Bronchial epithelial cell (primary cell): ENCODE measurements around the gene MAPK4. TPM values are rescaled to one million over a fixed set of nuclear protein-coding genes. Genes with fewer than 3 reads are reported as not detected.

Experiments
- DNase-seq: peaks from one replicate; pipeline ENCODE4 v3.0.0-alpha.2; 2010; ENCODE audit warnings: low read depth
- FAIRE-seq: peaks from 2 replicates; lab custom pipeline; 2011; peaks lifted over from hg19 to GRCh38; lab: Jason Lieb, UNC
- H3K27me3 ChIP-seq: 2 replicates; pipeline ENCODE4 v1.5.1; 2011; ENCODE audit warnings: low read length; ENCODE audit not compliant: control insufficient read depth, insufficient read depth
- H3K36me3 ChIP-seq: 2 replicates; pipeline ENCODE4 v1.5.1; 2011; ENCODE audit warnings: low read length; ENCODE audit not compliant: control insufficient read depth, insufficient read depth
- H3K4me3 ChIP-seq: 2 replicates; pipeline ENCODE4 v1.5.1; 2011; ENCODE audit warnings: mild to moderate bottlenecking, low read depth, low read length, control low read depth
- total RNA-seq: library from RNA; depleted of rRNA; stranded (reverse); fragments of >200 nt; gene quantifications from 2 replicates; pipeline ENCODE4 v1.2.1, GENCODE V29; 2014
- TF ChIP-seq, protein P1 (sequence below): IDR thresholded peaks from 2 replicates; pipeline ENCODE4 v1.5.1; 2011; ENCODE audit warnings: mild to moderate bottlenecking, moderate library complexity, low read length, control low read depth, inconsistent platforms; ENCODE audit not compliant: insufficient read depth, severe bottlenecking

The MAPK4 gene
- total RNA-seq, 1 donor from 2014 or later, result not detected

DNA sequence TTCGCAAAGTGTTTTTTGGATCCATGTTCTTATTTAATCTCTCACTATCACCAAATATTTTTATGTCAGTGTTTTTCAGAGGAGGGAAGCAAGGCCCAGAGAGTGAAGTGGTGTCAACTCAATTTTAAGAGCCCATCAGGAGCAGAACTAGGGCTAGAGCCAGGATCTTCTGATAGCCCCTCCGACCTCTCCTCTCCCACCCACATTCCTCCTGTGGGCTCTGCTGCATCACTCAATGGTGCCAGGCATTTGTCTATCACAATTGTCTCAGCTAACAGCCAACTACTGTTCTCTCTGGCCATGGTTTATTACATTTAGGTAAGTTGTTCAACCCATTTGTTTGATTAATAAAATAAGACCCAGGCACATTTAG lies 68.6 kb downstream of the MAPK4 start:
- Histone ChIP-seq H3K27me3 (no peaks in the 10 kb centered on the region), H3K36me3 (no peaks in the 10 kb centered on the region), H3K4me3 (no peak overlapping the region)
- no peak for DNase-seq
- TF ChIP-seq, protein P1, sequence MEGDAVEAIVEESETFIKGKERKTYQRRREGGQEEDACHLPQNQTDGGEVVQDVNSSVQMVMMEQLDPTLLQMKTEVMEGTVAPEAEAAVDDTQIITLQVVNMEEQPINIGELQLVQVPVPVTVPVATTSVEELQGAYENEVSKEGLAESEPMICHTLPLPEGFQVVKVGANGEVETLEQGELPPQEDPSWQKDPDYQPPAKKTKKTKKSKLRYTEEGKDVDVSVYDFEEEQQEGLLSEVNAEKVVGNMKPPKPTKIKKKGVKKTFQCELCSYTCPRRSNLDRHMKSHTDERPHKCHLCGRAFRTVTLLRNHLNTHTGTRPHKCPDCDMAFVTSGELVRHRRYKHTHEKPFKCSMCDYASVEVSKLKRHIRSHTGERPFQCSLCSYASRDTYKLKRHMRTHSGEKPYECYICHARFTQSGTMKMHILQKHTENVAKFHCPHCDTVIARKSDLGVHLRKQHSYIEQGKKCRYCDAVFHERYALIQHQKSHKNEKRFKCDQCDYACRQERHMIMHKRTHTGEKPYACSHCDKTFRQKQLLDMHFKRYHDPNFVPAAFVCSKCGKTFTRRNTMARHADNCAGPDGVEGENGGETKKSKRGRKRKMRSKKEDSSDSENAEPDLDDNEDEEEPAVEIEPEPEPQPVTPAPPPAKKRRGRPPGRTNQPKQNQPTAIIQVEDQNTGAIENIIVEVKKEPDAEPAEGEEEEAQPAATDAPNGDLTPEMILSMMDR, result no peak
- FAIRE-seq, result no peak

DNA sequence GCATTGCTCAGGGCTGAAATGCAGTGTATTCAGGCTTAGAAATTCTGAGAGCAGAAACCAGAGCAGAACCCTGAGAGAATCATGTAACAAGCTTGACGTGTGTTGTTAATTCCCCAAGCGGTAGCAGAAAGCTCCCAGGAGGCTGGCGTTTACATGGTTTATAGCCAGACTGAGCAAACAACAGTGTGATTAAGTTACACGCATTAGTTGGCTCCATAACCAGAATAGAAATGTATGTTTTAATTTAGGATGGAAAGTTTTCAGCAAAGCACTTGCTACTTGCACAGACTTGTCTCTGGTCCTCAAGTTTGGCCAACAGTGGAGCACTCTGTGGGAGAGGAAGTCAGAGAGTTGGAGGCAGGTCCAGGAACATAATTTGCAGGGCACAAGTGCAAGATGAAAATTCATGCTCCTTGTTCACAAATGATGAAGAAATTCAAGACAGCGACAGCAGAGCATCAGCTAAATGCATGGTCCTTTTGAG lies 69.3 kb downstream of the MAPK4 start:
- TF ChIP-seq, protein P1, result no peak

DNA sequence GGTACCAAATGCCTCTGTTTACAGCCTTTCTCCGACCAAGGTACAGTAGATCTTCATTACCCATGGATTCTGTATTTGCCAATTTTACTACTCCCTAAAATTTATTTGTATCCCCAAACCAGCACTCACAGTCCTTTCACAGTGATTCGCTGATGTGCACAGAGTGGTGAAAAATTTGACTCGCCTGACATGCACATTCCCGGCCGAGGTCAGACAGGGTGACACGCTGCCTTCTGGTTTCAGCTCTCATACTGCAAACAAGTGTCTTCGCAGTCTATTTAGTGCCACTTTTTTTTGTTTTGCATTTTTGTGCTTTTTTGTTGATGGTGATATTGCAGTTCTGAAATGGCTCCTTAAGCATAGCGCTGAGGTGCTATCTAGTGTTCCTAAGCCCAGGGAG lies 71.0 kb downstream of the MAPK4 start:
- TF ChIP-seq, protein P1, result no peak
- H3K36me3 ChIP-seq, result no peaks in the 10 kb centered on the region
- no peak overlapping the region for H3K4me3 ChIP-seq
- H3K27me3 ChIP-seq, result no peaks in the 10 kb centered on the region
- DNase-seq (no peak), FAIRE-seq (no peak)

More for the DNA sequence above, 69.3 kb downstream of the MAPK4 start:
- peak; percentile 90 for DNase-seq
- peak; percentile 62 for FAIRE-seq
- Histone ChIP-seq H3K27me3 (no peaks in the 10 kb centered on the region), H3K36me3 (no peaks in the 10 kb centered on the region), H3K4me3 (no peak overlapping the region)

DNA sequence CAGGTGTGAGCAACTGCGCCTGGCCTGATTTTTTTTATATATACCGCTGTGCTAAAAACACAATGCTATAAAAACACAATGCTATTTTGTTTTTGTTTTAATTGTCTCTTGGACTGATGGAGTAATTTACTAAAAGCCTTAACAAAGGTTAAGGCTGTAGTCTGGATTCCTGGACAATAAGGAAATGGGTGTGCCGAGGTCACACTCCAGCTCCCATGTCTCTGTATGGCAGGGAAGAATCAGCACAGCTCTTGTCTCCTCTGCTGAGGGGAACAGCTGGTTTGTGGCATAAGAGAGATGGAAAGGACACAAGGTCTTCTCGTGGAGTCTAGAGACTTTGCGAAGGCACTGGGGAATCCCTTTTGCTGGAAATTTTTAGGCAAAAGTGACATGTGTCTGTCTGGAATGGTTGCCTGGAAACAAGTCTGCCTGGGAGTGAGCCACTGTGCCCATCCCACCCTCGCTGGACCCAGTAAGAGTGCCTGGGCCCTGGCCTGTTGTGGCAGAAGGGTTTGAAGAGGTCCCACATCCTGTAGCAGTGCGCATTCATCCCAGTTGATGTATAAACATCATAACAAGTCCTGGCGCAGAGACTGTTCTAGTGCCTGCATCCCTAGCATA lies 73.1 kb downstream of the MAPK4 start:
- TF ChIP-seq, protein P1, result no peak
- Histone ChIP-seq H3K36me3 (no peaks in the 10 kb centered on the region), H3K27me3 (no peaks in the 10 kb centered on the region), H3K4me3 (no peak overlapping the region)
- DNase-seq (no peak), FAIRE-seq (no peak)

DNA sequence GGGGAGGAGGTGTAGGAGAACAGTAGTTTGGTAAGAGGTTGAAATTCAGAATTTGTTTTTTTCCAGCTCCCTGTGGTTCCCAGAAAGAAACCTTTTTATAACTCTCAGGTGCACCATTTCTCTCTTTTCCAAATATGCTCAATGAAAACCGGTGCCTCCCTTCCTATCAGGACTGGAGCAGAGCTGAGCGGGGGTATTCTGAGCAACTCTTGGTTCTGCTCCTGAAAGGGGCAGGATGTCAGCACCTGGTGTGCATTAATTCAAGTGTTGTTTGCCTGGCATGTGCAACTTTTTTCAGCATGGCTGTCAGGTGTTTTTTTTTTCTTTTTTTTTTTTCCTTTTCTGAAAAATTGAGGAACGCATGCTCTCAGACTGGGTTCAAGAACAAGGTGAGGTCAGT lies 74.1 kb downstream of the MAPK4 start:
- no peak overlapping the region for H3K4me3 ChIP-seq
- TF ChIP-seq, protein P1, result no peak
- no peaks in the 10 kb centered on the region for H3K36me3 ChIP-seq
- no peaks in the 10 kb centered on the region for H3K27me3 ChIP-seq
- FAIRE-seq (no peak), DNase-seq (no peak)

DNA sequence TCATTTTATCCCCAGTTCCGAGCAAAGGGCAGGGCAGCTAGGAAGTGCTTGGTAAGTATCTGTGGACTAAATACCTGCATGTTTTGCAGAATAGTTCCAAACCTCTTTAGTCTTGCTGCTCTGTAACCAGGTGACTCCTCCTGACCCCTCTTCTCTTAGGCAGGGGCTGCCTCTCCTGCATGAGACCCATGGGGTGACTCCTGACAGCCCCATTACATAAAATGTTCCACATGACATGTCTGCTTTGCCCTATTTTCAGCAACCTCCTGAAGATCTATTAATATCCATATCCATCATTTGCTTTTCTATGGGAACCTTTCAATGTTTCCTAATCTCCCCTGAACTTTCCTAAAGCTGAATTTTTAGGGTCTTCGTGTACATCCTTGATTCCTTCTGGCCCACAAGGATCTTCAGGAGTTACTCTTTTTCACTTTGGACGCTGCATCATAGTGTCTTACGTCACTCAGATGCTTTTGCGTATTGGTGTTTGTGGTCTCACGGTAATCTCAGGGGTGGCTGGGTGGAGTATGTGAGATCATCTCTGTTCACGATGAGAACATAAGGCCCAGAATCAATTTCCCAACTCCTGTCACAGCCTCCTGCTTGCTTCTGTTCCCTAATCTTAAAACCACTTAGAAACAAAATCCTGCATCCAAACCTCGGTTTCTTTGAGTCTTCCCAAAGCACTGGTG lies 76.6 kb downstream of the MAPK4 start:
- no peaks in the 10 kb centered on the region for H3K27me3 ChIP-seq
- H3K4me3 ChIP-seq, result no peak overlapping the region
- no peak for DNase-seq
- no peak for FAIRE-seq
- TF ChIP-seq, protein P1, result no peak
- H3K36me3 ChIP-seq, result no peaks in the 10 kb centered on the region
